Measurements from ENCODE around the gene SHISA2.

The SHISA2 gene

GRCh38 chr13:26054896-26055295 is 3.1 kb upstream of the SHISA2 start:
- Histone ChIP-seq H3K4me3 (ENCODE audit: low read depth, low read length, poor library complexity, severe bottlenecking) (no peak overlapping the region), H3F3A (ENCODE audit: insufficient read depth, low read length) (no peaks in the 10 kb centered on the region), H3K4me1 (ENCODE audit: insufficient read depth, low read length, severe bottlenecking) (no peaks in the 10 kb centered on the region), H3K9ac (ENCODE audit: low read length) (no peak overlapping the region), H3K79me2 (ENCODE audit: insufficient read depth, low read length) (no peaks in the 10 kb centered on the region), H3K27ac (ENCODE audit: low read depth, low read length, poor library complexity, severe bottlenecking) (no peak overlapping the region), H2AFZ (ENCODE audit: low read length) (no peak overlapping the region), H3K9me2 (ENCODE audit: low read depth, low read length) (no peaks in the 10 kb centered on the region), H4K20me1 (ENCODE audit: insufficient read depth, low read length) (no peaks in the 10 kb centered on the region), H3K27me3 (ENCODE audit: insufficient read depth, low read length) (no peaks in the 10 kb centered on the region), H3K4me2 (ENCODE audit: low read length) (no peak overlapping the region), H3K36me3 (ENCODE audit: insufficient read depth, low read length) (no peaks in the 10 kb centered on the region), H3K9me3 (ENCODE audit: low read length) (no peaks in the 10 kb centered on the region)
- no peak for TF ChIP-seq CTCF (IDR thresholded peaks at IDR 0.05; ENCODE audit: low read length)

- Histone ChIP-seq H3K4me2 (ENCODE audit: low read length) (no peak overlapping the region), H3K27me3 (ENCODE audit: insufficient read depth, low read length) (no peaks in the 10 kb centered on the region), H3K4me1 (ENCODE audit: insufficient read depth, low read length, severe bottlenecking) (no peaks in the 10 kb centered on the region), H3F3A (ENCODE audit: insufficient read depth, low read length) (no peaks in the 10 kb centered on the region), H4K20me1 (ENCODE audit: insufficient read depth, low read length) (no peaks in the 10 kb centered on the region), H3K9me3 (ENCODE audit: low read length) (no peaks in the 10 kb centered on the region), H3K79me2 (ENCODE audit: insufficient read depth, low read length) (no peaks in the 10 kb centered on the region), H3K27ac (ENCODE audit: low read depth, low read length, poor library complexity, severe bottlenecking) (no peak overlapping the region), H3K9ac (ENCODE audit: low read length) (no peak overlapping the region), H3K36me3 (ENCODE audit: insufficient read depth, low read length) (no peaks in the 10 kb centered on the region), H2AFZ (ENCODE audit: low read length) (no peak overlapping the region), H3K9me2 (ENCODE audit: low read depth, low read length) (no peaks in the 10 kb centered on the region), H3K4me3 (ENCODE audit: low read depth, low read length, poor library complexity, severe bottlenecking) (no peak overlapping the region)
- no peak for TF ChIP-seq EZH2 (IDR thresholded peaks at IDR 0.05; ENCODE audit: borderline replicate concordance, low read length)
- no peak for TF ChIP-seq CTCF (IDR thresholded peaks at IDR 0.05; ENCODE audit: low read length)
Observed at GRCh38 chr13:26053418-26053980, 1.7 kb upstream of the SHISA2 start.

GRCh38 chr13:26052337-26052736 is 521 bp upstream of the SHISA2 start:
- Histone ChIP-seq H3K9me3 (ENCODE audit: low read length) (no peaks in the 10 kb centered on the region), H3K4me1 (ENCODE audit: insufficient read depth, low read length, severe bottlenecking) (no peaks in the 10 kb centered on the region), H4K20me1 (ENCODE audit: insufficient read depth, low read length) (no peaks in the 10 kb centered on the region), H3K36me3 (ENCODE audit: insufficient read depth, low read length) (no peaks in the 10 kb centered on the region), H3K4me2 (ENCODE audit: low read length) (no peak overlapping the region), H3K27ac (ENCODE audit: low read depth, low read length, poor library complexity, severe bottlenecking) (no peak overlapping the region), H3K79me2 (ENCODE audit: insufficient read depth, low read length) (no peaks in the 10 kb centered on the region), H3K9me2 (ENCODE audit: low read depth, low read length) (no peaks in the 10 kb centered on the region), H3F3A (ENCODE audit: insufficient read depth, low read length) (no peaks in the 10 kb centered on the region), H3K27me3 (ENCODE audit: insufficient read depth, low read length) (no peaks in the 10 kb centered on the region), H2AFZ (ENCODE audit: low read length) (no peak overlapping the region), H3K4me3 (ENCODE audit: low read depth, low read length, poor library complexity, severe bottlenecking) (no peak overlapping the region), H3K9ac (ENCODE audit: low read length) (no peak overlapping the region)
- TF ChIP-seq CTCF (IDR thresholded peaks at IDR 0.05; ENCODE audit: low read length) (no peak), EZH2 (IDR thresholded peaks at IDR 0.05; ENCODE audit: borderline replicate concordance, low read length) (no peak)

Data from OCI-LY1 (cell line).